HepG2 (cell line): Measurements from ENCODE around the gene SERPINA3. TPM values are rescaled to one million over a fixed set of nuclear protein-coding genes. Genes with fewer than 3 reads are reported as not detected.

ENCODE experiments used
- ATAC-seq: fragments of 200-7000 bp; cut with Tn5 transposase; 3 replicates; pipeline ENCODE4 v1.9.1; 2020; ENCODE audit warnings: mild to moderate bottlenecking, moderate library complexity
- BruUV-seq: library from RNA; stranded (reverse); fragments of 400-500 nt; replicated peaks from 2 replicates; lab custom pipeline; 2021; lab: Mats Ljungman, UMichigan
- CTCF ChIA-PET: fragments of 300-600 bp; formaldehyde crosslinking; extraction: SDS; loops from one replicate; lab custom pipeline; 2021; ENCODE audit warnings: low total read pairs, inconsistent platforms, low intra/inter-chr PET ratio; lab: Yijun Ruan, JAX
- POLR2A ChIA-PET: fragments of 350-600 bp; sonication (Branson Sonifier 250); formaldehyde crosslinking; loops from one replicate; lab custom pipeline; 2020; ENCODE audit warnings: antibody characterized with exemption, inconsistent platforms; lab: Yijun Ruan, JAX
- DNase-seq: peaks from one replicate; pipeline ENCODE4 v3.0.0-alpha.2; 2015; ENCODE audit warnings: low spot score
- FAIRE-seq: peaks from 3 replicates; lab custom pipeline; 2011; peaks lifted over from hg19 to GRCh38; lab: Jason Lieb, UNC
- H2AFZ ChIP-seq: one replicate; pipeline ENCODE4 v1.6.1; 2011; ENCODE audit warnings: low read length, inconsistent platforms
- H3K27ac ChIP-seq: fragments of 300-600 bp; 3 replicates; pipeline ENCODE4 v1.8.0; 2011; ENCODE audit warnings: mixed run types, mild to moderate bottlenecking, mixed read lengths, low read length, inconsistent platforms; ENCODE audit not compliant: insufficient read depth; ENCODE audit errors: extremely low read length
- H3K27me3 ChIP-seq, 2 experiments: fragments of 200-600 bp in 1 of 2; 2 replicates in 1 of 2; 3 replicates in 1 of 2; pipeline versions ENCODE4 v1.6.0 to v1.8.0; 2011; ENCODE audit warnings: low read length in 2 of 2, mild to moderate bottlenecking in 2 of 2, moderate library complexity in 2 of 2, inconsistent platforms in 1 of 2; ENCODE audit not compliant: insufficient read depth in 2 of 2, control insufficient read depth in 1 of 2
- H3K36me3 ChIP-seq, 2 experiments: fragments of 200-600 bp in 1 of 2; replicated peaks in 1 of 2; 2 replicates in 1 of 2; 3 replicates in 1 of 2; pipeline versions ENCODE4 v1.5.1 to v1.8.0; 2011; ENCODE audit warnings: low read length in 2 of 2, inconsistent platforms in 1 of 2; ENCODE audit not compliant: insufficient read depth in 2 of 2, control insufficient read depth in 1 of 2
- H3K4me1 ChIP-seq: 2 replicates; pipeline ENCODE4 v1.5.1; 2012; ENCODE audit warnings: low read length, inconsistent platforms; ENCODE audit not compliant: insufficient read depth
- H3K4me2 ChIP-seq: 2 replicates; pipeline ENCODE4 v1.6.0; 2011; ENCODE audit warnings: low read depth, low read length, inconsistent platforms
- H3K4me3 ChIP-seq, 3 experiments: fragments of 200-600 bp in 1 of 3; sonication (generic), shearing (Covaris generic) in 1 of 3; replicated peaks in 1 of 3; 2 replicates each; pipeline ENCODE4 v1.5.1; 2011 to 2016; ENCODE audit warnings: low read length in 3 of 3, inconsistent platforms in 2 of 3, low read depth in 2 of 3, mild to moderate bottlenecking in 2 of 3, control low read depth in 1 of 3, mixed read lengths in 1 of 3; ENCODE audit not compliant: insufficient read depth in 1 of 3
- H3K79me2 ChIP-seq: one replicate; pipeline ENCODE4 v1.6.1; 2011; ENCODE audit warnings: low read length, inconsistent platforms; ENCODE audit not compliant: insufficient read depth
- H3K9ac ChIP-seq: 2 replicates; pipeline ENCODE4 v1.6.0; 2011; ENCODE audit warnings: mild to moderate bottlenecking, low read depth, low read length, inconsistent platforms; ENCODE audit not compliant: insufficient read depth
- H3K9me3 ChIP-seq: 2 replicates; pipeline ENCODE4 v1.5.1; 2012; ENCODE audit warnings: mild to moderate bottlenecking, low read length
- H4K20me1 ChIP-seq: 2 replicates; pipeline ENCODE4 v1.6.0; 2011; ENCODE audit warnings: inconsistent platforms, mild to moderate bottlenecking, low read length, moderate library complexity; ENCODE audit not compliant: insufficient read depth
- ARNTL ChIP-seq: sonication (generic); formaldehyde crosslinking; IDR thresholded peaks from 2 replicates; pipeline ENCODE4 v1.4.0; 2020; ENCODE audit warnings: mild to moderate bottlenecking, missing genetic modification reagents
- CHCHD3 ChIP-seq: sonication (generic); formaldehyde crosslinking; IDR thresholded peaks from 2 replicates; pipeline ENCODE4 v1.8.0; 2022; ENCODE audit warnings: mild to moderate bottlenecking, missing genetic modification reagents, moderate library complexity
- FOXA1 ChIP-seq, 2 experiments: fragments of 450-650 bp in 1 of 2; sonication (generic) in 1 of 2; formaldehyde crosslinking in 1 of 2; IDR thresholded peaks; 2 replicates each; pipeline versions ENCODE4 v1.4.0 to v1.6.1; 2016 to 2020; ENCODE audit warnings: missing genetic modification reagents in 1 of 2
- GABPB1 ChIP-seq: IDR thresholded peaks from 2 replicates; pipeline ENCODE4 v1.6.1; 2016; ENCODE audit warnings: mild to moderate bottlenecking, missing genetic modification reagents, moderate library complexity, missing compliant biosample characterization
- HDAC6 ChIP-seq: fragments of 200-600 bp; sonication (generic); IDR thresholded peaks from 2 replicates; pipeline ENCODE4 v1.7.0; 2017; ENCODE audit warnings: mild to moderate bottlenecking, antibody characterized with exemption, low read length, low read depth
- KDM2A ChIP-seq: sonication (generic); formaldehyde crosslinking; IDR thresholded peaks from 2 replicates; pipeline ENCODE4 v1.4.0; 2020; ENCODE audit warnings: low read depth, missing genetic modification reagents, borderline replicate concordance
- KLF12 ChIP-seq: sonication (generic); formaldehyde crosslinking; IDR thresholded peaks from 2 replicates; pipeline ENCODE4 v1.4.0; 2020; ENCODE audit warnings: missing genetic modification reagents, borderline replicate concordance
- NR2F6 ChIP-seq, 2 experiments: IDR thresholded peaks; 2 replicates each; pipeline ENCODE4 v1.6.1; 2016; ENCODE audit warnings: antibody characterized with exemption in 1 of 2, mild to moderate bottlenecking in 1 of 2
- RARA ChIP-seq: IDR thresholded peaks from 2 replicates; pipeline ENCODE4 v1.6.1; 2016; ENCODE audit warnings: missing genetic modification reagents, missing compliant biosample characterization
- SKI ChIP-seq: fragments of 450-650 bp; IDR thresholded peaks from one replicate; pipeline ENCODE4 v1.6.1; 2018; ENCODE audit warnings: mild to moderate bottlenecking; ENCODE audit not compliant: partially characterized antibody
- TBX2 ChIP-seq: sonication (generic); formaldehyde crosslinking; IDR thresholded peaks from 2 replicates; pipeline ENCODE4 v1.5.0; 2020; ENCODE audit warnings: missing genetic modification reagents, mild to moderate bottlenecking, borderline replicate concordance
- ZMYM4 ChIP-seq: sonication (generic); formaldehyde crosslinking; IDR thresholded peaks from 2 replicates; pipeline ENCODE4 v1.8.1; 2023; ENCODE audit warnings: mild to moderate bottlenecking, missing genetic modification reagents
- ZNF891 ChIP-seq: sonication (generic); formaldehyde crosslinking; IDR thresholded peaks from 2 replicates; pipeline ENCODE4 v1.5.0; 2020; ENCODE audit warnings: mild to moderate bottlenecking, missing genetic modification reagents
- WGBS: methylation state at CpG from one replicate; pipeline ENCODE4 v1.1.6; 2017; ENCODE audit warnings: low lambda C conversion rate; 5-methylcytosine and 5-hydroxymethylcytosine counted together
- in situ Hi-C: cut with HindIII; loops from 2 replicates; pipeline ENCODE4 v1.10.0; 2017; ENCODE audit warnings: low pct_unique_long_range_greater_than_20kb; ENCODE audit not compliant: extremely low pct_ligation_motif_present
- intact Hi-C: fragments of 100-400 bp; cut with micrococcal nuclease; formaldehyde crosslinking; loops from one replicate; pipeline ENCODE4 v1.10.0; 2022; ENCODE audit not compliant: unreplicated experiment
- polyA plus RNA-seq, 8 experiments: library from polyadenylated mRNA; depleted of rRNA in 3 of 8; stranded (reverse) in 7 of 8; unstranded in 1 of 8; fragments of >200 nt; fragmentation: Illumina TruSeq in 4 of 8; extraction: Trizol in 4 of 8; gene quantifications; 2 replicates each; pipeline versions ENCODE4 v1.2.1 to v1.2.3, GENCODE V29; 2011 to 2016; ENCODE audit warnings: low read depth in 4 of 8, missing spikeins in 1 of 8, mixed read lengths in 1 of 8; ENCODE audit not compliant: insufficient read depth in 1 of 8
- total RNA-seq, 5 experiments: library from RNA; depleted of rRNA; stranded (reverse); fragments of >200 nt; fragmentation: Illumina TruSeq; extraction: Trizol; gene quantifications; 2 replicates each; pipeline ENCODE4 v1.2.3, GENCODE V29; 2016; ENCODE audit warnings: low read depth in 1 of 5
- TF ChIP-seq, protein P1 (sequence below): IDR thresholded peaks from 2 replicates; pipeline ENCODE4 v1.4.0; 2020; ENCODE audit warnings: mild to moderate bottlenecking, missing genetic modification reagents
- TF ChIP-seq, protein P2 (sequence below): sonication (generic); formaldehyde crosslinking; IDR thresholded peaks from 2 replicates; pipeline ENCODE4 v1.9.0; 2022; ENCODE audit warnings: low read depth, missing genetic modification reagents
- TF ChIP-seq, protein P3 (sequence below): sonication (generic); formaldehyde crosslinking; IDR thresholded peaks from 2 replicates; pipeline ENCODE4 v1.4.0; 2020; ENCODE audit warnings: mild to moderate bottlenecking, missing genetic modification reagents

The SERPINA3 gene
- total and polyA plus RNA-seq, 2 of the 13 experiments (the other 11 are each of a cell fraction or from before 2014, with no cell fraction given), result 825 to 2,200 TPM

DNA sequence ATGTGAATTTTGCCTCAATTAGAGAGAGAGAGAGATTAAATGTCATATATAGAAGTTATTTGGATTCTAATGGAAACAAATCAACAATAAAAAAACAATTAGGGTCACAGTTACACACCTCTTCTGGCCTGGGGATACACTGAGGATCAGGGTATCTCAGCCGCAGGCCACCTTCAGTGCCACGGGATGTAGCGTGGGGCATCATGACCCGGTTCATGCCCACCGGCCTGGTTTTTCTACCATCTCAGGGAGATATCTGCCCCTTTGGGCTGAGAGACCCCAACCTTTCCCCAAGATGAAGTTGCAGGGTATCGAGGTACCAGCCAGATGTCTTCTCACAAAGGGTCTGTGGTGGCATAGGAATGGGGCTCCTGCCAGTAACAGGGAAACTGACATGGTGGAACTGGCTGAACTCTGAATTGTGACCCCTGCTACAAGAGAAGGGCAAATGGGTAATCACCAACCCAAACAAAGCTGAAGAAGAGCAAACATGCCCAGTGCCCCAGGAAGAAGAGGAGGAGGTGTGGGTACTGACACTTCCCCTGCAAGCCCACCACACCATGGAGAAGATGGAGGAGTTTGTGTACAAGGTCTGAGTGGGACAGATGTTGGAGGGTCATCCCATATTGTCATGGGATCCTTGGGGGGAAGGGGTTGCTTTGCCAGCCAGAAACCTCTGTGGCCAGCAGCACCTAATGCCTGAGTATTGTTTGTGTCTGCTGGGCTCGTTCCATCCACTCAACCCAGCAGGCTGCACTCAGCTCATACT, 19.5 kb downstream of the SERPINA3 start:
- CTCF ChIA-PET, result no interaction called here
- Histone ChIP-seq H3K27ac (no peak overlapping the region), H3K9ac (no peak overlapping the region), H3K4me2 (0 out of 2 replicates have a peak overlapping the region, but pooled peaks have one; percentile 16), H3K36me3 (no peaks in the 10 kb centered on the region), H3K27me3 (no peaks in the 10 kb centered on the region), H4K20me1 (no peaks in the 10 kb centered on the region), H2AFZ (no peak overlapping the region), H3K79me2 (no peaks in the 10 kb centered on the region), H3K4me3 (no peak overlapping the region), H3K4me1 (peaks cover 56% of the 10 kb centered on the region), H3K9me3 (no peaks in the 10 kb centered on the region)
- POLR2A ChIA-PET, result interaction anchor here (0.6 to 1.4 kb wide), 2 partner anchors 9 to 32 kb away, joined by 3 read pairs; no protein-coding TSS in a partner anchor
- FAIRE-seq, result no peak
- in situ Hi-C loops, result no loop called here
- 74% methylated on average over 6 of the region's 7 CpGs for WGBS
- intact Hi-C loops, result no loop called here
- BruUV-seq, result no TSS peak
- ATAC-seq, result no peak
- DNase-seq, result no peak
- no peak for TF ChIP-seq GABPB1 (CRISPR knock-in tag)
- TF ChIP-seq RARA (CRISPR knock-in tag), result peak; percentile 47; the same call in 1 of the 2 replicates
- TF ChIP-seq, protein P1, sequence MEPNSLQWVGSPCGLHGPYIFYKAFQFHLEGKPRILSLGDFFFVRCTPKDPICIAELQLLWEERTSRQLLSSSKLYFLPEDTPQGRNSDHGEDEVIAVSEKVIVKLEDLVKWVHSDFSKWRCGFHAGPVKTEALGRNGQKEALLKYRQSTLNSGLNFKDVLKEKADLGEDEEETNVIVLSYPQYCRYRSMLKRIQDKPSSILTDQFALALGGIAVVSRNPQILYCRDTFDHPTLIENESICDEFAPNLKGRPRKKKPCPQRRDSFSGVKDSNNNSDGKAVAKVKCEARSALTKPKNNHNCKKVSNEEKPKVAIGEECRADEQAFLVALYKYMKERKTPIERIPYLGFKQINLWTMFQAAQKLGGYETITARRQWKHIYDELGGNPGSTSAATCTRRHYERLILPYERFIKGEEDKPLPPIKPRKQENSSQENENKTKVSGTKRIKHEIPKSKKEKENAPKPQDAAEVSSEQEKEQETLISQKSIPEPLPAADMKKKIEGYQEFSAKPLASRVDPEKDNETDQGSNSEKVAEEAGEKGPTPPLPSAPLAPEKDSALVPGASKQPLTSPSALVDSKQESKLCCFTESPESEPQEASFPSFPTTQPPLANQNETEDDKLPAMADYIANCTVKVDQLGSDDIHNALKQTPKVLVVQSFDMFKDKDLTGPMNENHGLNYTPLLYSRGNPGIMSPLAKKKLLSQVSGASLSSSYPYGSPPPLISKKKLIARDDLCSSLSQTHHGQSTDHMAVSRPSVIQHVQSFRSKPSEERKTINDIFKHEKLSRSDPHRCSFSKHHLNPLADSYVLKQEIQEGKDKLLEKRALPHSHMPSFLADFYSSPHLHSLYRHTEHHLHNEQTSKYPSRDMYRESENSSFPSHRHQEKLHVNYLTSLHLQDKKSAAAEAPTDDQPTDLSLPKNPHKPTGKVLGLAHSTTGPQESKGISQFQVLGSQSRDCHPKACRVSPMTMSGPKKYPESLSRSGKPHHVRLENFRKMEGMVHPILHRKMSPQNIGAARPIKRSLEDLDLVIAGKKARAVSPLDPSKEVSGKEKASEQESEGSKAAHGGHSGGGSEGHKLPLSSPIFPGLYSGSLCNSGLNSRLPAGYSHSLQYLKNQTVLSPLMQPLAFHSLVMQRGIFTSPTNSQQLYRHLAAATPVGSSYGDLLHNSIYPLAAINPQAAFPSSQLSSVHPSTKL (CRISPR knock-in tag), result no peak
- peak; percentile 53; the same call in 1 of the 2 replicates for TF ChIP-seq ZMYM4 (CRISPR knock-in tag)
- TF ChIP-seq, protein P2, sequence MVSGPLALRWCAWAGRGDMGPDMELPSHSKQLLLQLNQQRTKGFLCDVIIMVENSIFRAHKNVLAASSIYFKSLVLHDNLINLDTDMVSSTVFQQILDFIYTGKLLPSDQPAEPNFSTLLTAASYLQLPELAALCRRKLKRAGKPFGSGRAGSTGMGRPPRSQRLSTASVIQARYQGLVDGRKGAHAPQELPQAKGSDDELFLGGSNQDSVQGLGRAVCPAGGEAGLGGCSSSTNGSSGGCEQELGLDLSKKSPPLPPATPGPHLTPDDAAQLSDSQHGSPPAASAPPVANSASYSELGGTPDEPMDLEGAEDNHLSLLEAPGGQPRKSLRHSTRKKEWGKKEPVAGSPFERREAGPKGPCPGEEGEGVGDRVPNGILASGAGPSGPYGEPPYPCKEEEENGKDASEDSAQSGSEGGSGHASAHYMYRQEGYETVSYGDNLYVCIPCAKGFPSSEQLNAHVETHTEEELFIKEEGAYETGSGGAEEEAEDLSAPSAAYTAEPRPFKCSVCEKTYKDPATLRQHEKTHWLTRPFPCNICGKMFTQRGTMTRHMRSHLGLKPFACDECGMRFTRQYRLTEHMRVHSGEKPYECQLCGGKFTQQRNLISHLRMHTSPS (CRISPR knock-in tag), result peak; percentile 81; the same call in 1 of the 2 replicates
- no peak for TF ChIP-seq ARNTL (CRISPR knock-in tag)
- TF ChIP-seq ZNF891 (CRISPR knock-in tag), result no peak
- no peak for TF ChIP-seq HDAC6
- TF ChIP-seq, protein P3, sequence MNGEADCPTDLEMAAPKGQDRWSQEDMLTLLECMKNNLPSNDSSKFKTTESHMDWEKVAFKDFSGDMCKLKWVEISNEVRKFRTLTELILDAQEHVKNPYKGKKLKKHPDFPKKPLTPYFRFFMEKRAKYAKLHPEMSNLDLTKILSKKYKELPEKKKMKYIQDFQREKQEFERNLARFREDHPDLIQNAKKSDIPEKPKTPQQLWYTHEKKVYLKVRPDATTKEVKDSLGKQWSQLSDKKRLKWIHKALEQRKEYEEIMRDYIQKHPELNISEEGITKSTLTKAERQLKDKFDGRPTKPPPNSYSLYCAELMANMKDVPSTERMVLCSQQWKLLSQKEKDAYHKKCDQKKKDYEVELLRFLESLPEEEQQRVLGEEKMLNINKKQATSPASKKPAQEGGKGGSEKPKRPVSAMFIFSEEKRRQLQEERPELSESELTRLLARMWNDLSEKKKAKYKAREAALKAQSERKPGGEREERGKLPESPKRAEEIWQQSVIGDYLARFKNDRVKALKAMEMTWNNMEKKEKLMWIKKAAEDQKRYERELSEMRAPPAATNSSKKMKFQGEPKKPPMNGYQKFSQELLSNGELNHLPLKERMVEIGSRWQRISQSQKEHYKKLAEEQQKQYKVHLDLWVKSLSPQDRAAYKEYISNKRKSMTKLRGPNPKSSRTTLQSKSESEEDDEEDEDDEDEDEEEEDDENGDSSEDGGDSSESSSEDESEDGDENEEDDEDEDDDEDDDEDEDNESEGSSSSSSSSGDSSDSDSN (CRISPR knock-in tag), result no peak
- TF ChIP-seq FOXA1 (IDR thresholded peaks at IDR 0.05), result no peak
- TF ChIP-seq FOXA1 (CRISPR knock-in tag; IDR thresholded peaks at IDR 0.05), result 0 out of 2 replicates have a peak, but pooled peaks have one; percentile 4
- peak; percentile 38; the same call in 1 of the 2 replicates for TF ChIP-seq TBX2
- TF ChIP-seq KDM2A (CRISPR knock-in tag), result no peak
- TF ChIP-seq KLF12 (CRISPR knock-in tag), result no peak
- TF ChIP-seq NR2F6 (IDR thresholded peaks at IDR 0.05), result no peak
- TF ChIP-seq NR2F6 (CRISPR knock-in tag; IDR thresholded peaks at IDR 0.05), result peak; percentile 30; the same call in 1 of the 2 replicates
- TF ChIP-seq CHCHD3 (CRISPR knock-in tag), result no peak
- TF ChIP-seq SKI, result no peak
